Measurements from ENCODE around the gene NDC80.

GRCh38 chr18:2587788-2588187 is 16.4 kb downstream of the NDC80 start:
- TF ChIP-seq, protein P1, sequence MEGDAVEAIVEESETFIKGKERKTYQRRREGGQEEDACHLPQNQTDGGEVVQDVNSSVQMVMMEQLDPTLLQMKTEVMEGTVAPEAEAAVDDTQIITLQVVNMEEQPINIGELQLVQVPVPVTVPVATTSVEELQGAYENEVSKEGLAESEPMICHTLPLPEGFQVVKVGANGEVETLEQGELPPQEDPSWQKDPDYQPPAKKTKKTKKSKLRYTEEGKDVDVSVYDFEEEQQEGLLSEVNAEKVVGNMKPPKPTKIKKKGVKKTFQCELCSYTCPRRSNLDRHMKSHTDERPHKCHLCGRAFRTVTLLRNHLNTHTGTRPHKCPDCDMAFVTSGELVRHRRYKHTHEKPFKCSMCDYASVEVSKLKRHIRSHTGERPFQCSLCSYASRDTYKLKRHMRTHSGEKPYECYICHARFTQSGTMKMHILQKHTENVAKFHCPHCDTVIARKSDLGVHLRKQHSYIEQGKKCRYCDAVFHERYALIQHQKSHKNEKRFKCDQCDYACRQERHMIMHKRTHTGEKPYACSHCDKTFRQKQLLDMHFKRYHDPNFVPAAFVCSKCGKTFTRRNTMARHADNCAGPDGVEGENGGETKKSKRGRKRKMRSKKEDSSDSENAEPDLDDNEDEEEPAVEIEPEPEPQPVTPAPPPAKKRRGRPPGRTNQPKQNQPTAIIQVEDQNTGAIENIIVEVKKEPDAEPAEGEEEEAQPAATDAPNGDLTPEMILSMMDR (IDR thresholded peaks at IDR 0.05): no peak
- TF ChIP-seq POLR2AphosphoS5 (IDR thresholded peaks at IDR 0.05; ENCODE audit: insufficient read depth in 1 of 2, low read depth in 1 of 2): no peak

All from vagina (tissue), 2 donors.